OCI-LY1 (cell line): ENCODE data around the gene NRAS.

Experiments
- H2AFZ ChIP-seq: fragments of 200-600 bp; sonication (generic), shearing (Covaris generic); 2 replicates; pipeline ENCODE4 v1.6.0; 2014; ENCODE audit warnings: antibody characterized with exemption, mild to moderate bottlenecking, low read length
- H3F3A ChIP-seq: fragments of 200-600 bp; sonication (generic), shearing (Covaris generic); 2 replicates; pipeline ENCODE4 v1.6.0; 2014; ENCODE audit warnings: mild to moderate bottlenecking, antibody characterized with exemption, low read length, moderate library complexity; ENCODE audit not compliant: insufficient read depth
- H3K27ac ChIP-seq: fragments of 200-600 bp; sonication (generic); 2 replicates; pipeline ENCODE4 v1.5.1; 2014; ENCODE audit warnings: low read length, mixed run types, mild to moderate bottlenecking, low read depth; ENCODE audit not compliant: poor library complexity, severe bottlenecking
- H3K27me3 ChIP-seq: fragments of 200-600 bp; sonication (generic); 2 replicates; pipeline ENCODE4 v1.6.0; 2014; ENCODE audit warnings: antibody characterized with exemption, mild to moderate bottlenecking, low read length, moderate library complexity; ENCODE audit not compliant: insufficient read depth
- H3K36me3 ChIP-seq: fragments of 200-600 bp; sonication (generic); 2 replicates; pipeline ENCODE4 v1.6.1; 2014; ENCODE audit warnings: mild to moderate bottlenecking, antibody characterized with exemption, low read length, moderate library complexity, mixed read lengths; ENCODE audit not compliant: insufficient read depth
- H3K4me1 ChIP-seq: fragments of 200-600 bp; sonication (generic); 2 replicates; pipeline ENCODE4 v1.5.1; 2014; ENCODE audit warnings: mild to moderate bottlenecking, low read length, moderate library complexity; ENCODE audit not compliant: insufficient read depth, severe bottlenecking
- H3K4me2 ChIP-seq: fragments of 200-600 bp; sonication (generic), shearing (Covaris generic); 2 replicates; pipeline ENCODE4 v1.6.1; 2014; ENCODE audit warnings: low read length
- H3K4me3 ChIP-seq: fragments of 200-600 bp; sonication (generic); 2 replicates; pipeline ENCODE4 v1.5.1; 2014; ENCODE audit warnings: low read length, low read depth, mild to moderate bottlenecking, mixed read lengths; ENCODE audit not compliant: poor library complexity, severe bottlenecking
- H3K79me2 ChIP-seq: fragments of 200-600 bp; shearing (Covaris generic); 2 replicates; pipeline ENCODE4 v1.6.1; 2016; ENCODE audit warnings: mixed run types, low read length, mixed read lengths; ENCODE audit not compliant: insufficient read depth
- H3K9ac ChIP-seq: fragments of 200-600 bp; sonication (generic), shearing (Covaris generic); 2 replicates; pipeline ENCODE4 v1.6.1; 2014; ENCODE audit warnings: mild to moderate bottlenecking, low read length, mixed read lengths
- H3K9me2 ChIP-seq: fragments of 200-600 bp; sonication (generic), shearing (Covaris generic); 2 replicates; pipeline ENCODE4 v1.6.1; 2014; ENCODE audit warnings: low read depth, mild to moderate bottlenecking, low read length, mixed read lengths
- H3K9me3 ChIP-seq: fragments of 200-600 bp; shearing (Covaris generic); 2 replicates; pipeline ENCODE4 v1.6.1; 2014; ENCODE audit warnings: low read length, mixed read lengths
- H4K20me1 ChIP-seq: fragments of 200-600 bp; sonication (generic), shearing (Covaris generic); 2 replicates; pipeline ENCODE4 v1.6.0; 2016; ENCODE audit warnings: mild to moderate bottlenecking, low read length; ENCODE audit not compliant: insufficient read depth
- CTCF ChIP-seq: fragments of 200-600 bp; sonication (generic), shearing (Covaris generic); IDR thresholded peaks from 2 replicates; pipeline ENCODE4 v1.5.1; 2017; ENCODE audit warnings: mild to moderate bottlenecking, antibody characterized with exemption, low read length, moderate library complexity, mixed read lengths
- EZH2 ChIP-seq: fragments of 200-600 bp; sonication (generic), shearing (Covaris generic); IDR thresholded peaks from 2 replicates; pipeline ENCODE4 v1.8.0; 2017; ENCODE audit warnings: borderline replicate concordance, mixed run types, mild to moderate bottlenecking, antibody characterized with exemption, low read length, moderate library complexity, mixed read lengths

Gene NRAS

GRCh38 chr1:114725230-114725629, 8.7 kb upstream of the NRAS start:
- no peaks in the 10 kb centered on the region for H3K79me2 ChIP-seq
- no peaks in the 10 kb centered on the region for H3F3A ChIP-seq
- H3K4me2 ChIP-seq = no peak overlapping the region
- H3K4me3 ChIP-seq = no peak overlapping the region
- no peak overlapping the region for H3K9ac ChIP-seq
- no peaks in the 10 kb centered on the region for H3K27me3 ChIP-seq
- H3K36me3 ChIP-seq = peaks cover 98% of the 10 kb centered on the region
- H4K20me1 ChIP-seq = no peaks in the 10 kb centered on the region
- TF ChIP-seq CTCF (no peak), EZH2 (no peak)
- no peaks in the 10 kb centered on the region for H3K4me1 ChIP-seq
- H3K9me3 ChIP-seq = no peaks in the 10 kb centered on the region
- H3K27ac ChIP-seq = no peak overlapping the region
- H2AFZ ChIP-seq = no peak overlapping the region
- no peaks in the 10 kb centered on the region for H3K9me2 ChIP-seq

- H3K4me3 ChIP-seq = no peak overlapping the region
- H3K79me2 ChIP-seq = no peaks in the 10 kb centered on the region
- no peaks in the 10 kb centered on the region for H3K9me3 ChIP-seq
- no peak overlapping the region for H3K4me2 ChIP-seq
- peaks cover 98% of the 10 kb centered on the region for H3K36me3 ChIP-seq
- H2AFZ ChIP-seq = no peak overlapping the region
- H3K9me2 ChIP-seq = no peaks in the 10 kb centered on the region
- no peaks in the 10 kb centered on the region for H3K27me3 ChIP-seq
- H3K9ac ChIP-seq = no peak overlapping the region
- no peak overlapping the region for H3K27ac ChIP-seq
- no peaks in the 10 kb centered on the region for H3K4me1 ChIP-seq
- TF ChIP-seq CTCF (no peak), EZH2 (no peak)
- H4K20me1 ChIP-seq = no peaks in the 10 kb centered on the region
- H3F3A ChIP-seq = 0 out of 2 replicates have a peak, but pooled peaks cover 4% of the 10 kb centered on the region
Observed at GRCh38 chr1:114723915-114724314, 7.3 kb upstream of the NRAS start.

- Histone ChIP-seq H3K9me3 (no peaks in the 10 kb centered on the region), H3K27me3 (no peaks in the 10 kb centered on the region), H3K9ac (no peak overlapping the region), H3K9me2 (no peaks in the 10 kb centered on the region), H3K4me3 (no peak overlapping the region), H3K79me2 (no peaks in the 10 kb centered on the region), H3K4me2 (no peak overlapping the region), H3K27ac (no peak overlapping the region), H2AFZ (no peak overlapping the region), H3K4me1 (no peaks in the 10 kb centered on the region), H4K20me1 (no peaks in the 10 kb centered on the region), H3K36me3 (peaks cover 98% of the 10 kb centered on the region), H3F3A (0 out of 2 replicates have a peak, but pooled peaks cover 4% of the 10 kb centered on the region)
- no peak for TF ChIP-seq EZH2
- no peak for TF ChIP-seq CTCF
Observed at GRCh38 chr1:114723457-114723856, 6.9 kb upstream of the NRAS start.
